OCI-LY1 (cell line): ENCODE measurements around the gene GTPBP3.

Experiments used
- H2AFZ ChIP-seq: fragments of 200-600 bp; sonication (generic), shearing (Covaris generic); 2 replicates; pipeline ENCODE4 v1.6.0; 2014; ENCODE audit warnings: antibody characterized with exemption, mild to moderate bottlenecking, low read length
- H3F3A ChIP-seq: fragments of 200-600 bp; sonication (generic), shearing (Covaris generic); 2 replicates; pipeline ENCODE4 v1.6.0; 2014; ENCODE audit warnings: mild to moderate bottlenecking, antibody characterized with exemption, low read length, moderate library complexity; ENCODE audit not compliant: insufficient read depth
- H3K27ac ChIP-seq: fragments of 200-600 bp; sonication (generic); 2 replicates; pipeline ENCODE4 v1.5.1; 2014; ENCODE audit warnings: low read length, mixed run types, mild to moderate bottlenecking, low read depth; ENCODE audit not compliant: poor library complexity, severe bottlenecking
- H3K27me3 ChIP-seq: fragments of 200-600 bp; sonication (generic); 2 replicates; pipeline ENCODE4 v1.6.0; 2014; ENCODE audit warnings: antibody characterized with exemption, mild to moderate bottlenecking, low read length, moderate library complexity; ENCODE audit not compliant: insufficient read depth
- H3K36me3 ChIP-seq: fragments of 200-600 bp; sonication (generic); 2 replicates; pipeline ENCODE4 v1.6.1; 2014; ENCODE audit warnings: mild to moderate bottlenecking, antibody characterized with exemption, low read length, moderate library complexity, mixed read lengths; ENCODE audit not compliant: insufficient read depth
- H3K4me1 ChIP-seq: fragments of 200-600 bp; sonication (generic); 2 replicates; pipeline ENCODE4 v1.5.1; 2014; ENCODE audit warnings: mild to moderate bottlenecking, low read length, moderate library complexity; ENCODE audit not compliant: insufficient read depth, severe bottlenecking
- H3K4me2 ChIP-seq: fragments of 200-600 bp; sonication (generic), shearing (Covaris generic); 2 replicates; pipeline ENCODE4 v1.6.1; 2014; ENCODE audit warnings: low read length
- H3K4me3 ChIP-seq: fragments of 200-600 bp; sonication (generic); 2 replicates; pipeline ENCODE4 v1.5.1; 2014; ENCODE audit warnings: low read length, low read depth, mild to moderate bottlenecking, mixed read lengths; ENCODE audit not compliant: poor library complexity, severe bottlenecking
- H3K79me2 ChIP-seq: fragments of 200-600 bp; shearing (Covaris generic); 2 replicates; pipeline ENCODE4 v1.6.1; 2016; ENCODE audit warnings: mixed run types, low read length, mixed read lengths; ENCODE audit not compliant: insufficient read depth
- H3K9ac ChIP-seq: fragments of 200-600 bp; sonication (generic), shearing (Covaris generic); 2 replicates; pipeline ENCODE4 v1.6.1; 2014; ENCODE audit warnings: mild to moderate bottlenecking, low read length, mixed read lengths
- H3K9me2 ChIP-seq: fragments of 200-600 bp; sonication (generic), shearing (Covaris generic); 2 replicates; pipeline ENCODE4 v1.6.1; 2014; ENCODE audit warnings: low read depth, mild to moderate bottlenecking, low read length, mixed read lengths
- H3K9me3 ChIP-seq: fragments of 200-600 bp; shearing (Covaris generic); 2 replicates; pipeline ENCODE4 v1.6.1; 2014; ENCODE audit warnings: low read length, mixed read lengths
- H4K20me1 ChIP-seq: fragments of 200-600 bp; sonication (generic), shearing (Covaris generic); 2 replicates; pipeline ENCODE4 v1.6.0; 2016; ENCODE audit warnings: mild to moderate bottlenecking, low read length; ENCODE audit not compliant: insufficient read depth
- CTCF ChIP-seq: fragments of 200-600 bp; sonication (generic), shearing (Covaris generic); IDR thresholded peaks from 2 replicates; pipeline ENCODE4 v1.5.1; 2017; ENCODE audit warnings: mild to moderate bottlenecking, antibody characterized with exemption, low read length, moderate library complexity, mixed read lengths
- EZH2 ChIP-seq: fragments of 200-600 bp; sonication (generic), shearing (Covaris generic); IDR thresholded peaks from 2 replicates; pipeline ENCODE4 v1.8.0; 2017; ENCODE audit warnings: borderline replicate concordance, mixed run types, mild to moderate bottlenecking, antibody characterized with exemption, low read length, moderate library complexity, mixed read lengths

GTPBP3 gene

GRCh38 chr19:17318966-17319365 is 18.4 kb upstream of the GTPBP3 start:
- Histone ChIP-seq H3K27me3 (no peaks in the 10 kb centered on the region), H2AFZ (no peak overlapping the region), H4K20me1 (no peaks in the 10 kb centered on the region), H3K4me1 (no peaks in the 10 kb centered on the region), H3K79me2 (no peaks in the 10 kb centered on the region), H3F3A (peaks cover 3% of the 10 kb centered on the region; the same call in 1 of the 2 replicates), H3K9me3 (no peaks in the 10 kb centered on the region), H3K4me3 (no peak overlapping the region), H3K9me2 (no peaks in the 10 kb centered on the region), H3K4me2 (no peak overlapping the region), H3K27ac (no peak overlapping the region), H3K36me3 (peaks cover 61% of the 10 kb centered on the region), H3K9ac (no peak overlapping the region)
- no peak for TF ChIP-seq CTCF
- no peak for TF ChIP-seq EZH2

DNA sequence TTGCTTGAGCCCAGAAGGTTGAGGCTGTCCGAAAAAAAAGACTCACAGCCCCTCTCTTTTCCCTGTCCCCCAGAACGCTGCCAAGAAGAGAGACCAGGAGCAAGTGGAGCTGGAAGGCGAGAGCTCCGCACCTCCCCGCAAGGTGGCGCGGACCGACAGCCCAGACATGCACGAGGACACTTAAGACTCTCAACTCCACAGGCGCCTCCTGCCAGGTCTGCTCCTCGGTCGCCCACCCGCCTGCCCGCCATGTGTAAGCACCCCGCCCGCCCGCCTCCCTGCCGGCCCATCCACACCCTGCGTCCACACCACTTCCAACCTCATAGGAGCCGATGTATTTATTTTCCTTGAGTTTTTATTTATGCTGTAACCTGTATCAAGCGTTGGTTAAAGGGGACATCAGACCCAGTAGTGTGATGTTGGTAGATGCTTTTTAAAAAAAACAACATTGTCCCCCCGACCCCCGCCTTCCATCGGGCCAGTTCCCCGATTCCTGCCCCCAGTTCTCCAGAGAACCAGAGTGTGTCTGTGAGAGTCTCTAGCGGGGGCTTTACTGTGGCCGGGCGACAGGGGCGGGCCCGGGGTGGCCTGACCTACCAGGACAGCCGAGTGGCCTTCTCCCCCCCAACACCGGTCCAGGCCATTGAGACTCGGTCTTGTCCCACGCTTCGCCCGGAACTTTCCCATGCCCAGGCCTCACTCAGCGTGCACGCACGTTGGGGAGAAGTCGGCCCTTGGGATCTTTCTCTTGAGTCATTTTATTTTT is 17.7 kb upstream of the GTPBP3 start:
- H3K36me3 ChIP-seq = peaks cover 54% of the 10 kb centered on the region

GRCh38 chr19:17320435-17320834 is 16.9 kb upstream of the GTPBP3 start:
- Histone ChIP-seq H3K27me3 (no peaks in the 10 kb centered on the region), H3K27ac (no peak overlapping the region), H3K9me2 (no peaks in the 10 kb centered on the region), H3K36me3 (peaks cover 49% of the 10 kb centered on the region), H3K9me3 (no peaks in the 10 kb centered on the region), H3K4me3 (no peak overlapping the region), H3K79me2 (no peaks in the 10 kb centered on the region), H3K9ac (no peak overlapping the region), H3K4me1 (no peaks in the 10 kb centered on the region), H4K20me1 (no peaks in the 10 kb centered on the region), H2AFZ (no peak overlapping the region), H3K4me2 (no peak overlapping the region), H3F3A (peaks cover 3% of the 10 kb centered on the region; the same call in 1 of the 2 replicates)
- TF ChIP-seq CTCF (no peak), EZH2 (no peak)

More for the DNA sequence above, 17.7 kb upstream of the GTPBP3 start:
- TF ChIP-seq CTCF (no peak), EZH2 (no peak)
- Histone ChIP-seq H3K27ac (no peak overlapping the region), H3K27me3 (no peaks in the 10 kb centered on the region), H3K4me2 (no peak overlapping the region), H2AFZ (no peak overlapping the region), H4K20me1 (no peaks in the 10 kb centered on the region), H3K4me1 (no peaks in the 10 kb centered on the region), H3F3A (peaks cover 3% of the 10 kb centered on the region; the same call in 1 of the 2 replicates), H3K4me3 (no peak overlapping the region), H3K79me2 (no peaks in the 10 kb centered on the region), H3K9ac (no peak overlapping the region), H3K9me2 (no peaks in the 10 kb centered on the region), H3K9me3 (no peaks in the 10 kb centered on the region)
